CD4-positive, CD25-positive, alpha-beta regulatory T cell (primary cell): ENCODE data around the gene ZBTB37. TPM values are rescaled to one million over a fixed set of nuclear protein-coding genes. Genes with fewer than 3 reads are reported as not detected.

ENCODE experiments used
- ATAC-seq, 2 donors: fragments of 150-1000 bp; cut with Tn5 transposase; one replicate each; pipeline ENCODE4 v1.10.0; 2021; ENCODE audit warnings: low read depth in 2 of 2, moderate number of reproducible peaks in 2 of 2, moderate library complexity in 1 of 2
- DNase-seq, 3 donors: peaks; one replicate each; pipeline versions ENCODE4 v3.0.0 to v3.0.0-alpha.2; 2012 to 2022; ENCODE audit warnings: mixed read lengths in 1 of 3
- H3K27ac ChIP-seq: one replicate; pipeline ENCODE4 v1.7.0; 2013; ENCODE audit warnings: mild to moderate bottlenecking, low read length; ENCODE audit not compliant: insufficient read depth, poor library complexity, severe bottlenecking
- H3K27me3 ChIP-seq: one replicate; pipeline ENCODE4 v1.7.0; 2013; ENCODE audit warnings: low read length; ENCODE audit not compliant: control insufficient read depth, insufficient read depth
- H3K36me3 ChIP-seq: one replicate; pipeline ENCODE4 v1.7.0; 2013; ENCODE audit warnings: mild to moderate bottlenecking, low read length, moderate library complexity; ENCODE audit not compliant: control insufficient read depth, insufficient read depth
- H3K4me1 ChIP-seq: 2 replicates; pipeline ENCODE4 v1.7.0; 2013; ENCODE audit warnings: mild to moderate bottlenecking, low read length; ENCODE audit not compliant: insufficient read depth, control insufficient read depth, poor library complexity, severe bottlenecking
- H3K4me3 ChIP-seq: one replicate; pipeline ENCODE4 v1.7.0; 2013; ENCODE audit warnings: low read depth, mild to moderate bottlenecking, low read length, moderate library complexity
- H3K9me3 ChIP-seq, 2 experiments: 1 replicate in 1 of 2; 2 replicates in 1 of 2; pipeline ENCODE4 v1.7.0; 2013; ENCODE audit warnings: low read length in 2 of 2, mild to moderate bottlenecking in 1 of 2, moderate library complexity in 1 of 2; ENCODE audit not compliant: control insufficient read depth in 2 of 2
- H3K27ac Mint-ChIP-seq, 3 donors: one replicate each; pipeline ENCODE4 v1.8.0; 2020 to 2022; ENCODE audit warnings: mild to moderate bottlenecking in 3 of 3, mixed read lengths in 3 of 3, moderate library complexity in 2 of 3
- H3K27me3 Mint-ChIP-seq: one replicate; pipeline ENCODE4 v1.8.0; 2022; ENCODE audit warnings: mild to moderate bottlenecking, mixed read lengths
- H3K36me3 Mint-ChIP-seq: one replicate; pipeline ENCODE4 v1.8.0; 2020; ENCODE audit warnings: mixed read lengths
- H3K4me1 Mint-ChIP-seq, 4 donors: one replicate each; pipeline ENCODE4 v1.8.0; 2020 to 2022; ENCODE audit warnings: mixed read lengths in 4 of 4, mild to moderate bottlenecking in 1 of 4
- H3K4me3 Mint-ChIP-seq, 4 donors: one replicate each; pipeline ENCODE4 v1.8.0; 2020 to 2022; ENCODE audit warnings: mild to moderate bottlenecking in 4 of 4, mixed read lengths in 4 of 4, moderate library complexity in 3 of 4
- H3K9me3 Mint-ChIP-seq, 7 donors: one replicate each; pipeline ENCODE4 v1.8.0; 2020 to 2022; ENCODE audit warnings: mixed read lengths in 7 of 7, mild to moderate bottlenecking in 3 of 7, moderate library complexity in 2 of 7
- polyA plus RNA-seq, 4 donors: library from polyadenylated mRNA; unstranded; fragments of 300-500 nt; fragmentation: Illumina TruSeq; gene quantifications; one replicate each; pipeline ENCODE4 v1.2.3, GENCODE V29; 2021
- total RNA-seq: library from RNA; stranded (reverse); gene quantifications from one replicate; pipeline ENCODE4 v1.2.3, GENCODE V29; 2022

Gene ZBTB37
- total and polyA plus RNA-seq, 5 donors from 2014 or later, result 0.78 to 20.3 (median 1.1) TPM

GRCh38 chr1:173894189-173894588, 26.0 kb downstream of the ZBTB37 start:
- Histone ChIP-seq H3K4me3 (no peak overlapping the region), H3K27ac (no peak overlapping the region), H3K4me1 (no peaks in the 10 kb centered on the region), H3K9me3 (no peaks in the 10 kb centered on the region), H3K36me3 (peaks cover 8% of the 10 kb centered on the region), H3K27me3 (no peaks in the 10 kb centered on the region)
- H3K4me3 Mint-ChIP-seq, result no peak overlapping the region
- no peaks in the 10 kb centered on the region for H3K27me3 Mint-ChIP-seq
- DNase-seq, result no peak
- no peak overlapping the region for H3K27ac Mint-ChIP-seq
- peaks cover 37% of the 10 kb centered on the region for H3K36me3 Mint-ChIP-seq
- H3K9me3 Mint-ChIP-seq, result no peaks in the 10 kb centered on the region
- peaks cover 12 to 21% (median 20%) of the 10 kb centered on the region in 4 donors for H3K4me1 Mint-ChIP-seq
- no peak for ATAC-seq

GRCh38 chr1:173900427-173900826, 32.2 kb downstream of the ZBTB37 start:
- Histone ChIP-seq H3K4me3 (no peak overlapping the region), H3K9me3 (no peaks in the 10 kb centered on the region), H3K27ac (no peak overlapping the region), H3K4me1 (no peaks in the 10 kb centered on the region), H3K36me3 (no peaks in the 10 kb centered on the region), H3K27me3 (no peaks in the 10 kb centered on the region)
- DNase-seq (no peak), ATAC-seq (no peak)
- Mint-ChIP-seq H3K36me3 (peaks cover 17% of the 10 kb centered on the region), H3K4me3 (no peak overlapping the region), H3K27me3 (no peaks in the 10 kb centered on the region), H3K4me1 (peaks cover 11 to 22% (median 14%) of the 10 kb centered on the region in 4 donors), H3K9me3 (peaks cover 0 to 2% (median 0%) of the 10 kb centered on the region in 7 donors), H3K27ac (peak overlapping the region in 1 of 3 donors; percentile 21)

GRCh38 chr1:173900992-173901391, 32.8 kb downstream of the ZBTB37 start:
- H3K4me1 Mint-ChIP-seq, result peaks cover 11 to 22% (median 16%) of the 10 kb centered on the region in 4 donors
- H3K4me3 Mint-ChIP-seq, result no peak overlapping the region
- peaks cover 17% of the 10 kb centered on the region for H3K36me3 Mint-ChIP-seq
- Histone ChIP-seq H3K36me3 (no peaks in the 10 kb centered on the region), H3K9me3 (no peaks in the 10 kb centered on the region), H3K4me3 (no peak overlapping the region), H3K27me3 (no peaks in the 10 kb centered on the region), H3K27ac (no peak overlapping the region), H3K4me1 (no peaks in the 10 kb centered on the region)
- peaks cover 0 to 2% (median 0%) of the 10 kb centered on the region in 7 donors for H3K9me3 Mint-ChIP-seq
- ATAC-seq, result no peak
- DNase-seq, result no peak
- no peaks in the 10 kb centered on the region for H3K27me3 Mint-ChIP-seq
- no peak overlapping the region for H3K27ac Mint-ChIP-seq

DNA sequence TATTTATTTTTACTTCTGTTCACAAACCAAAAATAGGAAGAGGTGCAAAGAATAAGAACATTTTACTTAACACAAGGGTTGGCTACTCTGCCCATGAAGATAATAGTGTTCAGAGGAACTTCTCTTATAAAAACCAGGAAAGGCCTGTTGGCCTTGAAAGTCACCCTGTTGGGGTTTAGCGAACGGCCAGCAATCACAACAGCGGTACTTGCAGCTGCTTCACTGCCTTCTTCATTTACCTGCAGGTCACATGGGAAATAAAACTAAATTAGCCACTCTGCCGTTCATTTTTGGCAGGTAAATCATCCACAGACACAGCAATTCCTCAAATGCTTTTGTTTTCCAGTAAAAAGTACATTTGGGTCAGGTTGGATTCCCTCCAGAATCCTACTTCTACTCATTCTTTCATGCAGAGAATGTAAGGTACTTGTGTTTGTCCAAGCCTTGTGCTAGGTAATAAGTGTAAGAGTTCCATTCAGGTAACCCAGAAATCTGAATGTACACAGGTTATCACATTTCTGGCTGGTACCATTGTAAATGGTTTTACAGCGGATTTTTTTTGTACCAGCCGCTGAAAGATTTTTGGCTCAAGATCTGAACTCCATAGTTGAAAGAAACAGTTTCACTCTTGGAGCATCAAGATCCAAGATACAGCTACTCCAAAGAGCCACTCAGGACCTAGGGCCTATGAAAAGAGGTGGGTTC, 35.8 kb downstream of the ZBTB37 start:
- H3K27me3 Mint-ChIP-seq, result no peaks in the 10 kb centered on the region
- H3K27ac ChIP-seq, result no peak overlapping the region
- no peak overlapping the region for H3K4me3 Mint-ChIP-seq
- DNase-seq (no peak), ATAC-seq (no peak)
- no peaks in the 10 kb centered on the region for H3K36me3 ChIP-seq
- H3K4me1 Mint-ChIP-seq, result peaks cover 6 to 18% (median 13%) of the 10 kb centered on the region in 4 donors
- peaks cover 29% of the 10 kb centered on the region for H3K36me3 Mint-ChIP-seq
- no peaks in the 10 kb centered on the region for H3K27me3 ChIP-seq
- H3K9me3 Mint-ChIP-seq, result peaks cover 0 to 2% (median 0%) of the 10 kb centered on the region in 7 donors
- H3K27ac Mint-ChIP-seq, result peak overlapping the region in 1 of 3 donors; percentile 62
- no peaks in the 10 kb centered on the region for H3K9me3 ChIP-seq
- H3K4me1 ChIP-seq, result no peaks in the 10 kb centered on the region
- H3K4me3 ChIP-seq, result no peak overlapping the region

GRCh38 chr1:173913111-173913510, 44.9 kb downstream of the ZBTB37 start:
- Mint-ChIP-seq H3K9me3 (peaks cover 0 to 3% (median 0%) of the 10 kb centered on the region in 7 donors), H3K4me3 (no peak overlapping the region), H3K27ac (no peak overlapping the region), H3K27me3 (peaks cover 10% of the 10 kb centered on the region), H3K36me3 (peaks cover 11% of the 10 kb centered on the region), H3K4me1 (peaks cover 0 to 2% (median under 1%) of the 10 kb centered on the region in 4 donors)
- Histone ChIP-seq H3K36me3 (no peaks in the 10 kb centered on the region), H3K4me1 (no peaks in the 10 kb centered on the region), H3K27me3 (no peaks in the 10 kb centered on the region), H3K27ac (no peak overlapping the region), H3K9me3 (no peaks in the 10 kb centered on the region), H3K4me3 (no peak overlapping the region)
- DNase-seq, result no peak
- no peak for ATAC-seq

GRCh38 chr1:173914366-173914871, 46.2 kb downstream of the ZBTB37 start:
- no peak overlapping the region for H3K4me3 Mint-ChIP-seq
- no peaks in the 10 kb centered on the region for H3K27me3 ChIP-seq
- peaks cover 0 to 3% (median 0%) of the 10 kb centered on the region in 7 donors for H3K9me3 Mint-ChIP-seq
- ATAC-seq, result no peak
- H3K27me3 Mint-ChIP-seq, result peaks cover 10% of the 10 kb centered on the region
- H3K9me3 ChIP-seq, result no peaks in the 10 kb centered on the region
- no peak overlapping the region for H3K27ac Mint-ChIP-seq
- H3K36me3 ChIP-seq, result no peaks in the 10 kb centered on the region
- peaks cover 0 to 2% (median under 1%) of the 10 kb centered on the region in 4 donors for H3K4me1 Mint-ChIP-seq
- peaks cover 7% of the 10 kb centered on the region for H3K36me3 Mint-ChIP-seq
- no peak overlapping the region for H3K27ac ChIP-seq
- no peak overlapping the region for H3K4me3 ChIP-seq
- H3K4me1 ChIP-seq, result no peaks in the 10 kb centered on the region
- DNase-seq, result peak in 1 of 3 donors; percentile 42

DNA sequence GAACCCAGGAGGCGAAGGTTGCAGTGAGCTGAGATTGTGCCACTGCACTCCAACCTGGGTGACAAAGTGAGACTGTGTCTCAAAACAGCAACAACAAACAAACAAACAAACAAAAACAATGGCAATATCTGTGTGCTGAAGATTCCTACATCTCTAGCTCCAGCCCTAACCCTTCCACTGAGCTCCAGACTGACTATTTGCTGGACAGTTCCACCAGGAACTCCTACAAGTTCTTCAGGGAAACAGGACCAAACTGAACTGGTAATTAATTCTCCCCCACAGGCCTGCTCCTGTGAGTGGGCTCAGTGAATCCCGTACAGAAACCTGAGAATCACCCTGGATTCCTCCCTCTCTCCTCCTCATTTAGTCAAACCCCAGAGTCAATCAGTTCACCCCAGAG, 47.4 kb downstream of the ZBTB37 start:
- Histone ChIP-seq H3K27ac (no peak overlapping the region), H3K4me1 (no peaks in the 10 kb centered on the region), H3K4me3 (no peak overlapping the region), H3K9me3 (no peaks in the 10 kb centered on the region), H3K36me3 (no peaks in the 10 kb centered on the region), H3K27me3 (no peaks in the 10 kb centered on the region)
- no peak overlapping the region for H3K4me3 Mint-ChIP-seq
- peaks cover 10% of the 10 kb centered on the region for H3K27me3 Mint-ChIP-seq
- peaks cover 0 to 3% (median 0%) of the 10 kb centered on the region in 7 donors for H3K9me3 Mint-ChIP-seq
- peaks cover 0 to 2% (median under 1%) of the 10 kb centered on the region in 4 donors for H3K4me1 Mint-ChIP-seq
- no peaks in the 10 kb centered on the region for H3K36me3 Mint-ChIP-seq
- peak overlapping the region in 1 of 3 donors; percentile 16 for H3K27ac Mint-ChIP-seq
- ATAC-seq (no peak), DNase-seq (no peak)

DNA sequence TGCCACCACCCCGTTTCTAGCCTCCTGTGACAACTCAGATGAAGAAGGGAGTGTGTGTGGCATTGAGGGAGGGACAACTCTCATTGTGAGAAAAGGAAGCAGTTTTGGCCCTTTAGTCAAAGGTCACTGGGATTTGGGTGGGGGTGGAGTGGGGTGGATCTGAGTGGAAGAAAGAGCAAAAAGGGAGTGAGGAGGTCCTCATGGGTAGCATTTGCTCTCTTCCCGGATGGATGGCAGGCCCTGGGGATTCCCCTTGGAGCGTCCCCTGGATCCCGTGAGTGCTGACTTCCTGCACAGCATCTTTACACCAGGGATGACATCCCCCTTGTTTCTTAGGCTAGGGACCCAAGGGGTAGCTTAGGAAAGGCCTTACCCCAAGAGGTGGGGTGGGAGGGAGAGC, 48.5 kb downstream of the ZBTB37 start:
- H3K9me3 Mint-ChIP-seq, result peaks cover 0 to 3% (median 0%) of the 10 kb centered on the region in 7 donors
- Histone ChIP-seq H3K36me3 (no peaks in the 10 kb centered on the region), H3K9me3 (no peaks in the 10 kb centered on the region), H3K27me3 (no peaks in the 10 kb centered on the region), H3K4me3 (no peak overlapping the region), H3K27ac (no peak overlapping the region), H3K4me1 (no peaks in the 10 kb centered on the region)
- H3K36me3 Mint-ChIP-seq, result no peaks in the 10 kb centered on the region
- DNase-seq (no peak), ATAC-seq (no peak)
- H3K27ac Mint-ChIP-seq, result peak overlapping the region in 1 of 3 donors; percentile 19
- H3K4me1 Mint-ChIP-seq, result peaks cover 0 to 2% (median under 1%) of the 10 kb centered on the region in 4 donors
- no peak overlapping the region for H3K4me3 Mint-ChIP-seq
- H3K27me3 Mint-ChIP-seq, result peaks cover 13% of the 10 kb centered on the region
